Stimulated activated naive B cell treated with anti-CD40 and anti-IgM and Interleukin-4, amounts not matched to agents 10 μg/mL and 1 μg/mL and 100 μg/mL, for 72 hours (primary cell): Measurements from ENCODE around the gene PRKN.

ENCODE experiments used
- ATAC-seq, 2 donors: fragments of 150-1000 bp; cut with Tn5 transposase; replicated peaks; 2 replicates each; pipeline ENCODE4 v1.10.0; 2021; ENCODE audit warnings: moderate library complexity in 1 of 2
- DNase-seq: peaks from one replicate; pipeline ENCODE4 v3.0.0; 2021
- H3K27ac Mint-ChIP-seq: one replicate; pipeline ENCODE4 v1.8.0; 2022; ENCODE audit warnings: mild to moderate bottlenecking, mixed read lengths
- H3K27me3 Mint-ChIP-seq, 2 donors: one replicate each; pipeline ENCODE4 v1.8.0; 2022; ENCODE audit warnings: mixed read lengths in 2 of 2
- H3K36me3 Mint-ChIP-seq, 2 donors: one replicate each; pipeline ENCODE4 v1.8.0; 2022; ENCODE audit warnings: mixed read lengths in 2 of 2, mild to moderate bottlenecking in 1 of 2
- H3K4me1 Mint-ChIP-seq, 2 donors: one replicate each; pipeline ENCODE4 v1.8.0; 2022; ENCODE audit warnings: mixed read lengths in 2 of 2, mild to moderate bottlenecking in 1 of 2
- H3K4me3 Mint-ChIP-seq, 2 donors: one replicate each; pipeline ENCODE4 v1.8.0; 2022; ENCODE audit warnings: mild to moderate bottlenecking in 2 of 2, mixed read lengths in 2 of 2, moderate library complexity in 1 of 2
- H3K9me3 Mint-ChIP-seq, 2 donors: one replicate each; pipeline ENCODE4 v1.8.0; 2022; ENCODE audit warnings: mixed read lengths in 2 of 2, mild to moderate bottlenecking in 1 of 2

PRKN gene

DNA sequence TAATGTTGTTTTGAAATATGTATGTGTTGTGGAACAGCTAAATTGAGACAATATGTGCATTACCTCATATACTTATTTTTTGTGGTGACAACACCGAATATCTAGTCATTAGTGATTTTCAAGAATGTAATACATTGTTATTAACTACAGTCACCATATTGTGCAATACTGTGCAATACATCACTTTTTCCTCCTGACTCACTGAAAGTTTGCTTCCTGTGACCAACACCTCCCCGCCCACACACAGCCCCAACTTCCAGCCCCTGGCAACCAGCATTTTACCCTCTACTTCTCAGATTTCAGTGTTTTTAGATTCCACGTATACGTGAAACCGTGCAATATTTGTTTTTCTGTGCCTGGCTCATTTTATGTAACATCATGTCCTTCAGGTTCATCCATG lies 627.9 kb downstream of the PRKN start:
- H3K4me3 Mint-ChIP-seq, result no peak overlapping the region
- H3K9me3 Mint-ChIP-seq, result peaks cover 4 to 7% of the 10 kb centered on the region in 2 donors
- ATAC-seq (no peak), DNase-seq (no peak)
- no peaks in the 10 kb centered on the region for H3K36me3 Mint-ChIP-seq
- no peaks in the 10 kb centered on the region for H3K27me3 Mint-ChIP-seq
- no peaks in the 10 kb centered on the region for H3K4me1 Mint-ChIP-seq
- H3K27ac Mint-ChIP-seq, result no peak overlapping the region

DNA sequence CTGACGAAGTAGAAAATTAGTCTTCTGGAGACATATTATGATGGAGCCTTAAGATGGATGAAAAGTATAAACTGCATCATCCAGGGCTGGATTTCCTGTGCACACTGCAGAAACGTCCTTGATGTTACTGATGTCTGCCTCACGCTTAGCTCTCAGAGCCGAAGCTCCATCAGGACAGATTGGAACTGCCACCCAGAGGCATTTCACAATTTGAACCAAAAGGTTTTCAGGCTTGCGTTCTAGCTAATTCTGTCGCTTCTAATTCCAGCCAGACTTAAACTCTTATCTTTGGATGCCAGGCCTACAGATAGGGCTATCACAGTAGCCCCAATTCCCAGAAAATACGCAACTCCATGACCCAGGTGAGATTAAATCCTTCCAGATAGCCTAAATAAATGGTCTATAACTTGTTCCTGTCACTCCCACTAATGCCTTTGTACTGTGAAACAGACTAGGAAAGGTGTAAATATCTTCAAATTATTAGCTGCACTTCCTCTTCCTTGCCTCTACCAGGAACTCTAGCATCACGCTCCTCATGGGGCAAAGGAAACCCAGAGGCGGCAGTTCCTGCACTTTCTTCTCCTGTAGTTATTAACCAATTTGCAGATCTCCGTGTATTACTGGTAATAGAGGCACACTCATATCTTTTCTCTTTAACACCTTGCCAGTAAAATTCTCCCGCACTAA lies 634.6 kb downstream of the PRKN start:
- Mint-ChIP-seq H3K27ac (no peak overlapping the region), H3K36me3 (no peaks in the 10 kb centered on the region), H3K9me3 (peaks cover 7 to 13% of the 10 kb centered on the region in 2 donors), H3K4me1 (no peaks in the 10 kb centered on the region), H3K27me3 (no peaks in the 10 kb centered on the region), H3K4me3 (no peak overlapping the region)
- DNase-seq, result no peak
- ATAC-seq, result no peak

DNA sequence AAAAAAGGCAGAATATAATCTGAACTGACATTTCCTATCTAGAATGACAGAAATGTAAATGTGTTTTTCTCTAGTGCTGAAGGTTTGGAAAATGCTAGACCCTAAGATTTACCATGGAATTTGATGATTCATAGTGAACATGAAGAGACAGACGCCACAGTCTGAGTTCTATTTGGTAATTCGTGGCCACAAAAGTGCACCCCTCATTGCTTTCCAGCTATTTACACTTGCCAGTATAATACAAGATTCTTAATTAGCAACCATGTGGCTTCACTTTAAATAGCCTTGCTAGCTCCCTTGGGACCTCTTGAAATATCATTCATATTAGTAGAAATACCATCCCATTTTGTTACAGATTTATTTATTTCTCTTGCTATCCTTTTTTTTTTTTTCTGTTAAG lies 636.8 kb downstream of the PRKN start:
- Mint-ChIP-seq H3K27me3 (no peaks in the 10 kb centered on the region), H3K4me1 (no peaks in the 10 kb centered on the region), H3K36me3 (no peaks in the 10 kb centered on the region), H3K27ac (no peak overlapping the region), H3K4me3 (no peak overlapping the region), H3K9me3 (peaks cover 7 to 8% of the 10 kb centered on the region in 2 donors)
- DNase-seq (no peak), ATAC-seq (no peak)

DNA sequence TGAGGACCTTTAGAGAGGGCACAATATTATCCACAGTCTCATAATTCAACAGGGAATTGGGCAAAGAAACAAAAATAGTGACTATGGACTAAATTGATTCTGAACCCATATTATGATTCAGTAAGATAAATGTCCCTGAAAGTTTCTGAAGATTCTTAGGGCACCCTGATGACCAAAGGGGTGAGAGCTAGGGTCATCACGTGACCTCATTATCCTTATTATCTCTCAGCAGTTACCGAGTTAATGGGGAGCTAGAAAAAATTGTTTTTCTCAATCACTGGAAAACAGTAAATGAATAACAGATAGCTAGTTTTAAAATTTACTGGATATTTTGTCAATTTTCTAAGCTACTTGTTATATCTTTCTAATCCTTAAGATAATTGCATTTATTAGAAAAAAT lies 639.5 kb downstream of the PRKN start:
- no peak overlapping the region for H3K27ac Mint-ChIP-seq
- peaks cover 2 to 7% of the 10 kb centered on the region in 2 donors for H3K9me3 Mint-ChIP-seq
- ATAC-seq (no peak), DNase-seq (no peak)
- no peaks in the 10 kb centered on the region for H3K27me3 Mint-ChIP-seq
- no peak overlapping the region for H3K4me3 Mint-ChIP-seq
- no peaks in the 10 kb centered on the region for H3K36me3 Mint-ChIP-seq
- H3K4me1 Mint-ChIP-seq, result no peaks in the 10 kb centered on the region

DNA sequence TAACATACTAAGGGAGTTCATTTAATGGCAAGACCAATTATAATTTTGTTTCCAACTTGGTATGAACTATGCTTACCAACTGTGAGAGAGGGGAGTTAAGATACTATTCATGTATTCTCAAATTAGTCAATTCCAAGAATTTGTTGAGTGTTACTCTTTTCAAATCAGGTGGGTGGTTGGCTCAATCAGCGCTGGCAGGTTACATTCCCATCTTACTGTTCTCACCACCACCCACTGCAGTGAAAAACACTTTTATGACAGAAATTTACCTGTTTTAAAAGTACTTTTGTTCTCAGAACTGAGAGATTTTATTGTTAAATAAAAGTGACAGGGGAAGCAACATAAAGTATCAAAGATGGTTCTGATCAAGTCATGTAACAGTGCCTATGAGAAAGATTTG lies 642.0 kb downstream of the PRKN start:
- H3K4me3 Mint-ChIP-seq, result no peak overlapping the region
- peaks cover 7 to 8% of the 10 kb centered on the region in 2 donors for H3K9me3 Mint-ChIP-seq
- DNase-seq (no peak), ATAC-seq (no peak)
- H3K27ac Mint-ChIP-seq, result no peak overlapping the region
- H3K4me1 Mint-ChIP-seq, result no peaks in the 10 kb centered on the region
- no peaks in the 10 kb centered on the region for H3K27me3 Mint-ChIP-seq
- H3K36me3 Mint-ChIP-seq, result no peaks in the 10 kb centered on the region

DNA sequence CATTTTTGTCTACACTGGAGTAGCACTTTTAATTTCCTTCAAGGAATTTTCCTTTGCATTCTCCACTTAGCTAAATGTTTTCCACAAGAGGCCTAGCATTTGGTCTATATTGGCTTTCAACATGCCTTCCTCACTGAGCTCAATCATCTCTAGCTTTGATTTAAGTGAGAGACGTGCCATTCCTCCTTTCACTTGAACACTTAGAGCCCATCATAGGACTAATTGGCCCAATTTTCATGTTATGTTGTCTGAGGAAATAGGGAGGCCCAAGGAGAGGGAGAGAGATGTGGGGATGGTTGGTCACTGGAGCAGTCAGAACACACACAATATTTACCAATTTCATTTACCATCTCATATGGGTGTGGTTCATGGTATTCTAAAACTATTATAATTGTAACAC lies 645.0 kb downstream of the PRKN start:
- ATAC-seq (no peak), DNase-seq (no peak)
- Mint-ChIP-seq H3K36me3 (no peaks in the 10 kb centered on the region), H3K4me3 (no peak overlapping the region), H3K27ac (no peak overlapping the region), H3K27me3 (no peaks in the 10 kb centered on the region), H3K9me3 (peaks cover 0 to 6% of the 10 kb centered on the region in 2 donors), H3K4me1 (no peaks in the 10 kb centered on the region)

DNA sequence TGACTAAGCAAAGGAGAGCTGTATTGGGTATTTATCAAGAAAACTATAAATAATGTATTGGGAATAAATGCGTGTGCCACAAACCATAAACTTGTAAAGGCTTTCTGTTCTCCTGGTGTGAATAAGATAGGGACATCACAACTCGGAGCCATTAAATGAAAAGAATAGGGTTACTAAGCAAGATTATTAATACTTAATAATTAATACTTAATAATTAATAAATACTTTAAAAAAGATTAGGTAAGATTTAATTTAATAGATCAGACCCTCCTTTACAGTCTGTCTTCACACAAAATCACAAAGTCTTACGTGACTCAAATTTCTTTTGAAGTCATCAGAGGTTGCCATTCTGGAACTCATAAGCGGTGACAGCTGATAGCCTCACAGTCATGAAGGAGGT lies 648.9 kb downstream of the PRKN start:
- H3K27me3 Mint-ChIP-seq, result no peaks in the 10 kb centered on the region
- H3K9me3 Mint-ChIP-seq, result peaks cover 9 to 10% of the 10 kb centered on the region in 2 donors
- H3K36me3 Mint-ChIP-seq, result no peaks in the 10 kb centered on the region
- H3K27ac Mint-ChIP-seq, result no peak overlapping the region
- ATAC-seq (no peak), DNase-seq (no peak)
- H3K4me1 Mint-ChIP-seq, result no peaks in the 10 kb centered on the region
- no peak overlapping the region for H3K4me3 Mint-ChIP-seq

DNA sequence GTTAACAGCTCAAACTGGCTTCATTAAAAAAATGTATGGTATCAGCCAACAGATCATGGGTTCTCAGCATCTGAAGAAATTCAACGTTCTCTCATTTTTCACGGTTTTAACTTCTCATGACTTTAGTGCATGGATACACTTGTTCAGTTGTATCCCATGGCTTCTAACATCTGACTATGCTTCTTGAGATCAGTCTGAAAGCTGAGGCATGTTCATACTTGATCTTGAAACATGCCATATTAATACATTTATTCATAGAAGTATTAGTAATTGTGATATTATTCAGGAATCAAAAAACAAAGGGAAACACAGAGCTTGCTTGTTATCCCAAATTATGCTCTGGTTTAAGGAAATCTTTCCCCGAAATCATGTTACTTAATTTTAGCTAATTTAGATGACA lies 649.4 kb downstream of the PRKN start:
- Mint-ChIP-seq H3K4me3 (no peak overlapping the region), H3K9me3 (peaks cover 9 to 10% of the 10 kb centered on the region in 2 donors), H3K4me1 (no peaks in the 10 kb centered on the region), H3K27ac (no peak overlapping the region), H3K36me3 (no peaks in the 10 kb centered on the region), H3K27me3 (no peaks in the 10 kb centered on the region)
- DNase-seq, result no peak
- ATAC-seq, result no peak

DNA sequence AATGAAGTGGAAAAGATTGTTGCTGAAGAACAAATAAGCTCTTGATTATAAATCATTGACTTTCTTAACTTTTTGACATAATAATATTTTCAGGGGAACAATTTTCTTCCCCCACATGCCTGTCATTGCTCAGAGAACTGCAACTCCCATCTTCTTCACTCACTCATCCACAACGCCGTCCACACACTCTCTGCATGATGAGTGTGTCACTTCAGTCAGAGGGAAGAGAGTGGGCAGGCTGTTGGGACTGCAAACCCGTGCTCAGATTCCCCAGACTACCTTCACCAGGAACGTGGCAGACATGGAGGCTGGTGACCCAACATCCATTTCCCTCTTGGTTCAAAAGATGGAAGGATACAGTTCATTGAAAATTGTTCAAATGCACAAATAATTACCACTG lies 650.8 kb downstream of the PRKN start:
- no peaks in the 10 kb centered on the region for H3K36me3 Mint-ChIP-seq
- ATAC-seq, result no peak
- no peak overlapping the region for H3K27ac Mint-ChIP-seq

DNA sequence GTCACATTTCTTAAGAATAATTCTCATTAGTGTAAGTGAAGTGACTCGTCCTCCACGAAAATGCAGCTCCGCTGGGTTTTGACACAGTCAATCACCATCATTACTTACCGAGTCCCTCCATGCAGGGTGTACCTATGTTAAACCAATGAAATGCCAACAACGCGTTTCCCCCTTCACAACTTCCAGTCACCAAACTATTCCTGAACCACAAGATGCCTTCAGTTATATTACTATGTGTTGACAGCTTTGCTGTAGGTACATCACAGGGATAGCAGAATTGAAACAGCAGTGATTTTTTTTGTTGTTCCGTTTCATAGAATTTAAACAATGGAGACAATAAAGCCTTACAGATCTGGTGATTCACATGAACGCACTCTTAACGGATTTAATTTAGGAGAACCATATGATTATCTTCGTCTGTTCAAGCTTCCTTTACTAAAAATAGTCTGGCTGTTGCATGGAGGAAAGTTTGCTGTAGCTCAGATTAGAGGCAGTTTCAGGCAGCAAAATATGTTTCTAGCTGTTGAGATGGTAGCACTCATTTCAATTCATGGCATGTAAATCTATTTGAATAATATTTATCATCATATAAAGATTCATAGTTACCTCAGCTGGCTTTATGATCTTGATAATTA lies 652.8 kb downstream of the PRKN start:
- H3K9me3 Mint-ChIP-seq, result peaks cover 15 to 18% of the 10 kb centered on the region in 2 donors

More for the DNA sequence above, 650.8 kb downstream of the PRKN start:
- DNase-seq, result no peak
- Mint-ChIP-seq H3K27me3 (no peaks in the 10 kb centered on the region), H3K4me3 (no peak overlapping the region), H3K9me3 (peaks cover 12 to 14% of the 10 kb centered on the region in 2 donors), H3K4me1 (no peaks in the 10 kb centered on the region)

DNA sequence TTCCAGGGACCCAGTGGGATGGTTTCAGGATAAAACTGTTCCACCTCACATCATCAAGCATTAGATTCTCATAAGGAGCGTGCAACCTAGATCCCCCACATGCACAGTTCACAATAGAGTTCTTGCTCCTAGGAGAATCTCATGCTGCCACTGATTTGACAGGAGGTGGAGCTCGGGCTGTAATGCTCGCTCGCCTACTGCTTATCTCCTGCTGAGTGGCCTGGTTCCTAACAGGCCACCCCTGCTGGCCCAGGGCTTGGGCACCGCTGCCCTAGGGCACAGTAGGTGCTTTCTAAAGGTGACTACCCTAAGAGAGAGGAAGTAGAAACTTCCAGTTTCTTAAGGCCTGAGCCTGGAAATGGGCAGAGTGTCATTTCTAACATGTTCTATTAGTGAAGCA lies 656.9 kb downstream of the PRKN start:
- peaks cover 20 to 21% of the 10 kb centered on the region in 2 donors for H3K9me3 Mint-ChIP-seq

More for the DNA sequence above, 652.8 kb downstream of the PRKN start:
- no peak for ATAC-seq
- H3K4me1 Mint-ChIP-seq, result no peaks in the 10 kb centered on the region
- no peak for DNase-seq
- H3K27ac Mint-ChIP-seq, result no peak overlapping the region
- no peaks in the 10 kb centered on the region for H3K27me3 Mint-ChIP-seq
- H3K4me3 Mint-ChIP-seq, result no peak overlapping the region
- H3K36me3 Mint-ChIP-seq, result no peaks in the 10 kb centered on the region

DNA sequence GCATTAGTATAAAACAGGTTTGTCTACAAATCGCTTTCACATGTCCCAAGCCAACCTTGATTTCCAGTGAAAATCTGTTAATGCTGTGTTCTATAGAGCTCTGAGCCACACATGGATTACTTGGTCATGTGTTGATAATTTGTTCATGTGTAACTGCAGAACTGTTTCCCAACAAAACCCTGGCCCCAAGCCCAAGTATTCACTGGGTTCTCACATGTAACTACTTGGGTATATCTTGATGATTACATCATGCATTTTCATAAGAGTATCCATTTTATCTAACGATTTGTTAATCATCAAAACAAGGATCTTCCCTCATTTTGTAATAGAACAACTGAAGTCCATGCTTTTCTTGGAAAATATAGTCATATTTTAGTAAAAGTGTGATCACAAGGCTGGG lies 657.6 kb downstream of the PRKN start:
- Mint-ChIP-seq H3K27me3 (no peaks in the 10 kb centered on the region), H3K4me1 (no peaks in the 10 kb centered on the region), H3K27ac (no peak overlapping the region), H3K36me3 (no peaks in the 10 kb centered on the region), H3K9me3 (peaks cover 20 to 21% of the 10 kb centered on the region in 2 donors), H3K4me3 (no peak overlapping the region)
- DNase-seq (no peak), ATAC-seq (no peak)

More for the DNA sequence above, 656.9 kb downstream of the PRKN start:
- no peaks in the 10 kb centered on the region for H3K27me3 Mint-ChIP-seq
- no peak for DNase-seq
- H3K4me3 Mint-ChIP-seq, result no peak overlapping the region
- no peaks in the 10 kb centered on the region for H3K4me1 Mint-ChIP-seq
- no peaks in the 10 kb centered on the region for H3K36me3 Mint-ChIP-seq
- no peak overlapping the region for H3K27ac Mint-ChIP-seq
- no peak for ATAC-seq

DNA sequence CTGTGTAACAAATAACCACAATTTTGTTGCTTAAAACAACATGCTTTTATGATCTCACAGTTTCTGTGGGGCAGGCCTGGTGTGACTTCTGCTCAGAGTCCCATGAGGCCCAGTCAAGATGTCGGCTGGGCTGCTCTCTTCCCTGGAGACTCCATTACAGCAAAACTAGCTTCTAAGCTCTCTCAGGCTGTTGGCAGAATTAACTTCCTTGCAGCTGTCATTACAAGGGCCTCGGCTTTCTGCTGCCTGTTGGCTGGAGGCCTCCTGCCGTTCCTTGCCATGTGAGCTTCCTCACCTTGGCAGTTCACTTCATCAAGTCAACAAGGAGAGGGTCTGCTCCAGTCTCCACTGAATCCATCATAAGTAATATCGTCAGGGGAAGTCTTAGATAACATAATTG lies 659.2 kb downstream of the PRKN start:
- Mint-ChIP-seq H3K27me3 (no peaks in the 10 kb centered on the region), H3K36me3 (no peaks in the 10 kb centered on the region), H3K4me1 (no peaks in the 10 kb centered on the region), H3K4me3 (no peak overlapping the region), H3K9me3 (peaks cover 18 to 22% of the 10 kb centered on the region in 2 donors), H3K27ac (no peak overlapping the region)
- DNase-seq (no peak), ATAC-seq (no peak)

DNA sequence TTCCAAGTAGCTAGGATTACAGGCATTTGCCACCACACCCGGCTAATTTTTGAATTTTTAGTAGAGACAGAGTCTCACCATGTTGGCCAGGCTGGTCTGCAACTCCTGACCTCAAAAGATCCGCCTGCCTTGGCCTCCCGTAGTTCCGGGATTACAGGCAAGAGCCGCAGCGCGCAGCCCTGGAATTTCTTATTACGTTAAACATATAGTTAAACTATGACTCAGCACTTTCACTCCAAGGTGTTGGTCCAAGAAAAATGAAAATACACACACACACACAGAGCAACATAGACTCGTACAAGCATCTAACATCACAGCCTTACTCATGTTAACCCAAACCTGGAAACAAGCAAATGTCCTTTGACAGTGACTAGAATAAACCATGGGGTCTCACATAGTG lies 663.9 kb downstream of the PRKN start:
- no peaks in the 10 kb centered on the region for H3K36me3 Mint-ChIP-seq
- peaks cover 7 to 14% of the 10 kb centered on the region in 2 donors for H3K9me3 Mint-ChIP-seq
- no peaks in the 10 kb centered on the region for H3K27me3 Mint-ChIP-seq
- ATAC-seq (no peak), DNase-seq (no peak)
- H3K4me3 Mint-ChIP-seq, result no peak overlapping the region
- H3K4me1 Mint-ChIP-seq, result no peaks in the 10 kb centered on the region
- no peak overlapping the region for H3K27ac Mint-ChIP-seq

DNA sequence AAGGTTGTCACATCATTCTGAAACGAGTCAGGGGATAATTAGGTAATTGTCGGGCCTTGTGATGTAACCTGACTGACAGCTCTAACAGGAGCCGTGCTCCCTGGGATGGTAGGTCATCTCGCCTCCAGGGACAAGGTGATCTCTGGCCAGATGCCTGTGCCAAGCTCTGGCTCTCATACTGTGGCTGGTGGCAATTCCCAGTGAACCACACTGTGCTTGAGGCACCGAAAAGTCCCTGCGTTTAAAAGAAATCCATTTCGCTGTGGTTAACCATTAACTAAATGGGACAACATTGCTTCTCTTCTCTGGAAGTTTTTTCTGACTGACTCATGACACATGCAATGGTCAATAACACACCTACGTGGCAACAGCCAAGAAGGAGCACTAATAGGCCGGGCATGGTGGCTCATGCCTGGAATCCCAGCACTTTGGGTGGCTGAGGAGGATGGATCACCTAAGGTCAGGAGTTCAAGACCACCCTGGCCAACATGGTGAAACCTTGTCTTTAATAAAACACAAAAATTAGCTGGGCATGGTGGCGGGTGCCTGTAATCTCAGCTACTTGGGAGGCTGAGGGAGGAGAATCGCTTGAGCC lies 669.2 kb downstream of the PRKN start:
- H3K9me3 Mint-ChIP-seq, result peaks cover 8 to 12% of the 10 kb centered on the region in 2 donors
- H3K27ac Mint-ChIP-seq, result no peak overlapping the region
- peaks cover 0 to 1% of the 10 kb centered on the region in 2 donors for H3K36me3 Mint-ChIP-seq
- ATAC-seq (no peak), DNase-seq (no peak)
- no peaks in the 10 kb centered on the region for H3K27me3 Mint-ChIP-seq
- H3K4me1 Mint-ChIP-seq, result no peaks in the 10 kb centered on the region
- no peak overlapping the region for H3K4me3 Mint-ChIP-seq
